HL-60 (cell line): ENCODE data around the gene METRNL.

ENCODE experiments used
- DNase-seq, 2 experiments: peaks; one replicate each; pipeline ENCODE4 v3.0.0-alpha.2; 2010 to 2020; ENCODE audit warnings: low read depth in 1 of 2, low spot score in 1 of 2
- H3K27ac ChIP-seq: fragments of 250-450 bp; sonication (Bioruptor Pico); replicated peaks from 2 replicates; pipeline ENCODE4 v1.5.1; 2020; ENCODE audit warnings: mild to moderate bottlenecking, moderate library complexity
- H3K27me3 ChIP-seq: fragments of 250-450 bp; sonication (Bioruptor Pico); 2 replicates; pipeline ENCODE4 v1.5.1; 2021; ENCODE audit warnings: mild to moderate bottlenecking, moderate library complexity; ENCODE audit not compliant: insufficient read depth, poor library complexity, severe bottlenecking
- H3K4me3 ChIP-seq: replicated peaks from 2 replicates; pipeline ENCODE4 v1.5.1; 2011; ENCODE audit warnings: mild to moderate bottlenecking, control low read depth, low read length; ENCODE audit not compliant: insufficient read depth
- CTCF ChIP-seq: IDR thresholded peaks from one replicate; pipeline ENCODE4 v1.5.1; 2011; ENCODE audit warnings: low read length, control low read depth, inconsistent platforms; ENCODE audit not compliant: insufficient read depth
- GABPA ChIP-seq: IDR thresholded peaks from 2 replicates; pipeline ENCODE4 v1.6.1; 2012; ENCODE audit warnings: low read depth
- POLR2AphosphoS5 ChIP-seq: IDR thresholded peaks from 2 replicates; pipeline ENCODE4 v1.6.1; 2012; ENCODE audit warnings: low read depth
- REST ChIP-seq: IDR thresholded peaks from 2 replicates; pipeline ENCODE4 v1.6.1; 2012; ENCODE audit warnings: low read depth; ENCODE audit not compliant: insufficient replicate concordance
- SPI1 ChIP-seq: IDR thresholded peaks from 2 replicates; pipeline ENCODE4 v1.6.1; 2012; ENCODE audit warnings: low read depth, mild to moderate bottlenecking, borderline replicate concordance

The METRNL gene

GRCh38 chr17:83110735-83111134 is 31.3 kb downstream of the METRNL start:
- peaks cover 2% of the 10 kb centered on the region for H3K27me3 ChIP-seq
- H3K4me3 ChIP-seq: no peak overlapping the region
- H3K27ac ChIP-seq: no peak overlapping the region
- DNase-seq: no peak
- TF ChIP-seq CTCF (no peak), POLR2AphosphoS5 (no peak), SPI1 (no peak), REST (no peak), GABPA (no peak)

- H3K4me3 ChIP-seq: no peak overlapping the region
- no peak for TF ChIP-seq REST
- no peak for DNase-seq
- H3K27ac ChIP-seq: no peak overlapping the region
- no peaks in the 10 kb centered on the region for H3K27me3 ChIP-seq
These were observed 32.3 kb downstream of the METRNL start for GRCh38 chr17:83111516-83112282.

GRCh38 chr17:83113381-83113780 is 34.0 kb downstream of the METRNL start:
- DNase-seq: no peak
- H3K27ac ChIP-seq: no peak overlapping the region
- no peak overlapping the region for H3K4me3 ChIP-seq
- no peaks in the 10 kb centered on the region for H3K27me3 ChIP-seq
- TF ChIP-seq SPI1 (no peak), GABPA (no peak)

GRCh38 chr17:83113792-83114191 is 34.4 kb downstream of the METRNL start:
- Histone ChIP-seq H3K27ac (no peak overlapping the region), H3K4me3 (no peak overlapping the region), H3K27me3 (no peaks in the 10 kb centered on the region)
- TF ChIP-seq GABPA (no peak), SPI1 (no peak), REST (no peak), POLR2AphosphoS5 (no peak), CTCF (no peak)
- no peak for DNase-seq
